ENCODE data around the gene SNIP1. TPM values are rescaled to one million over a fixed set of nuclear protein-coding genes. Genes with fewer than 3 reads are reported as not detected.
"Not testable (repeated sequence)": the region's sequence is repeated elsewhere in the genome, so short reads cannot be mapped to it uniquely, and the experiment has no call there.

SNIP1 gene
- total and polyA plus RNA-seq, 3 experiments from 2014 or later, result 6.3 to 25.8 (median 23.4) TPM

- H3K4me3 Mint-ChIP-seq, result peak overlapping the region; percentile 90 to 100 (median 96)
- H3K9me3 Mint-ChIP-seq, result no peaks in the 10 kb centered on the region
- Histone ChIP-seq H3K27me3 (ENCODE audit: insufficient read depth, low read length, poor library complexity, severe bottlenecking) (no peaks in the 10 kb centered on the region), H3K27ac (ENCODE audit: low read depth, low read length) (peak overlapping the region; percentile 84), H3K4me3 (ENCODE audit: low read length) (peak overlapping the region; percentile 81), H3K4me1 (ENCODE audit: insufficient read depth, low read length) (peaks cover 27% of the 10 kb centered on the region), H3K36me3 (ENCODE audit: insufficient read depth, low read length) (no peaks in the 10 kb centered on the region), H3K9me3 (ENCODE audit: low read length) (no peaks in the 10 kb centered on the region)
- H3K27me3 Mint-ChIP-seq, result no peaks in the 10 kb centered on the region
- H3K4me1 Mint-ChIP-seq, result peaks cover 50 to 60% (median 57%) of the 10 kb centered on the region in 3 donors
- peaks cover 0 to 32% (median 5%) of the 10 kb centered on the region in 3 donors for H3K36me3 Mint-ChIP-seq
- ChIA-PET CTCF (interaction anchor here (0.6 to 3.4 kb wide), 22 partner anchors 9 to 175 kb away, joined by 3 to 22 read pairs (median 5); partner anchors contain the start of gene SNIP1), POLR2A (interaction anchor here (0.6 to 3.3 kb wide), 8 partner anchors 28 to 175 kb away, joined by 3 to 29 read pairs (median 6); partner anchors contain the start of genes SNIP1 and ZC3H12A)
- no peak for DNase-seq
- H3K27ac Mint-ChIP-seq, result peak overlapping the region; percentile 94 to 100 (median 99)
Measured at GRCh38 chr1:37515185-37516034, 38.7 kb downstream of the SNIP1 start.

GRCh38 chr1:37514350-37515184, 39.5 kb downstream of the SNIP1 start, which contains the start of gene MEAF6:
Gene MEAF6 (minus strand): TSS chr1:37514766. CDS start chr1:37514746, 20 bp downstream.
- Histone ChIP-seq H3K4me3 (ENCODE audit: low read length) (peak within 1 kb of the TSS; percentile 81), H3K9me3 (ENCODE audit: low read length) (no peaks in the 10 kb centered on the region), H3K27ac (ENCODE audit: low read depth, low read length) (peak within 1 kb of the TSS; percentile 84), H3K4me1 (ENCODE audit: insufficient read depth, low read length) (peaks cover 27% of the 10 kb centered on the region), H3K27me3 (ENCODE audit: insufficient read depth, low read length, poor library complexity, severe bottlenecking) (no peaks in the 10 kb centered on the region), H3K36me3 (ENCODE audit: insufficient read depth, low read length) (no peaks in the 10 kb centered on the region)
- H3K27ac Mint-ChIP-seq, result peak within 1 kb of the TSS; percentile 97 to 100 (median 99)
- ChIA-PET POLR2A (interaction anchor here (0.6 to 3.3 kb wide), 7 partner anchors 27 to 176 kb away, joined by 3 to 29 read pairs (median 7); partner anchors contain the start of genes SNIP1 and ZC3H12A), CTCF (interaction anchor here (0.6 to 3.4 kb wide), 26 partner anchors 9 to 346 kb away, joined by 3 to 22 read pairs (median 4); partner anchors contain the start of gene SNIP1)
- peaks cover 0 to 33% (median 5%) of the 10 kb centered on the region in 3 donors for H3K36me3 Mint-ChIP-seq
- H3K9me3 Mint-ChIP-seq, result no peaks in the 10 kb centered on the region
- H3K4me3 Mint-ChIP-seq, result peak within 1 kb of the TSS; percentile 96 to 100 (median 99)
- peak; percentile 81 to 88 (median 84) for DNase-seq
- peaks cover 45 to 55% (median 49%) of the 10 kb centered on the region in 3 donors for H3K4me1 Mint-ChIP-seq
- no peaks in the 10 kb centered on the region for H3K27me3 Mint-ChIP-seq

- Mint-ChIP-seq H3K27me3 (no peaks in the 10 kb centered on the region), H3K4me1 (peaks cover 44 to 54% (median 49%) of the 10 kb centered on the region in 3 donors), H3K36me3 (peaks cover 0 to 35% (median 10%) of the 10 kb centered on the region in 3 donors), H3K9me3 (no peaks in the 10 kb centered on the region), H3K4me3 (peak overlapping the region; percentile 95 to 100 (median 99)), H3K27ac (peak overlapping the region; percentile 71 to 98 (median 97))
- POLR2A ChIA-PET, result interaction anchor here (0.6 to 3.3 kb wide), 6 partner anchors 27 to 176 kb away, joined by 3 to 29 read pairs (median 8); partner anchors contain the start of genes SNIP1 and ZC3H12A
- H3K4me1 ChIP-seq (ENCODE audit: insufficient read depth, low read length), result peaks cover 27% of the 10 kb centered on the region
- H3K4me3 ChIP-seq (ENCODE audit: low read length), result peak overlapping the region; percentile 81
- H3K27me3 ChIP-seq (ENCODE audit: insufficient read depth, low read length, poor library complexity, severe bottlenecking), result no peaks in the 10 kb centered on the region
- H3K9me3 ChIP-seq (ENCODE audit: low read length), result no peaks in the 10 kb centered on the region
- H3K36me3 ChIP-seq (ENCODE audit: insufficient read depth, low read length), result peaks cover 5% of the 10 kb centered on the region
- DNase-seq, result peak; percentile 16 to 69 (median 34)
- H3K27ac ChIP-seq (ENCODE audit: low read depth, low read length), result peak overlapping the region; percentile 84
- CTCF ChIA-PET, result interaction anchor here (0.8 to 3.4 kb wide), 15 partner anchors 8 to 346 kb away, joined by 3 to 22 read pairs (median 5); no protein-coding TSS in a partner anchor
Measured at GRCh38 chr1:37513795-37514349, 40.2 kb downstream of the SNIP1 start.

GRCh38 chr1:37509181-37509580, 44.9 kb downstream of the SNIP1 start:
- Mint-ChIP-seq H3K9me3 (no peaks in the 10 kb centered on the region), H3K4me1 (peaks cover 34 to 55% (median 51%) of the 10 kb centered on the region in 3 donors), H3K36me3 (peaks cover 10 to 71% (median 25%) of the 10 kb centered on the region in 3 donors), H3K4me3 (peak overlapping the region in 2 of 7 donors; percentile 10 to 23), H3K27me3 (no peaks in the 10 kb centered on the region), H3K27ac (peak overlapping the region in 3 of 8 donors; percentile 1 to 28 (median 7))
- CTCF ChIA-PET, result interaction anchor here (1.0 kb wide), 1 partner anchor 21 kb away, joined by 3 read pairs; no protein-coding TSS in a partner anchor
- H3K36me3 ChIP-seq (ENCODE audit: insufficient read depth, low read length), result peaks cover 25% of the 10 kb centered on the region
- H3K27me3 ChIP-seq (ENCODE audit: insufficient read depth, low read length, poor library complexity, severe bottlenecking), result no peaks in the 10 kb centered on the region
- no peaks in the 10 kb centered on the region for H3K9me3 ChIP-seq (ENCODE audit: low read length)
- no peak for DNase-seq
- H3K4me3 ChIP-seq (ENCODE audit: low read length), result no peak overlapping the region
- H3K4me1 ChIP-seq (ENCODE audit: insufficient read depth, low read length), result peaks cover 20% of the 10 kb centered on the region
- no peak overlapping the region for H3K27ac ChIP-seq (ENCODE audit: low read depth, low read length)
- POLR2A ChIA-PET, result no interaction called here

GRCh38 chr1:37506740-37507139, 47.4 kb downstream of the SNIP1 start:
- H3K27me3 ChIP-seq (ENCODE audit: insufficient read depth, low read length, poor library complexity, severe bottlenecking), result no peaks in the 10 kb centered on the region
- DNase-seq, result no peak
- Mint-ChIP-seq H3K4me1 (peaks cover 16 to 41% (median 30%) of the 10 kb centered on the region in 3 donors), H3K9me3 (no peaks in the 10 kb centered on the region), H3K4me3 (no peak overlapping the region), H3K27ac (peak overlapping the region in 2 of 8 donors; percentile 17 to 58), H3K27me3 (no peaks in the 10 kb centered on the region), H3K36me3 (peaks cover 10 to 73% (median 22%) of the 10 kb centered on the region in 3 donors)
- POLR2A ChIA-PET, result interaction anchor here (0.6 kb wide), 2 partner anchors 20 to 32 kb away, joined by 3 to 4 read pairs; no protein-coding TSS in a partner anchor
- H3K4me1 ChIP-seq (ENCODE audit: insufficient read depth, low read length), result peaks cover 7% of the 10 kb centered on the region
- H3K27ac ChIP-seq (ENCODE audit: low read depth, low read length), result no peak overlapping the region
- peaks cover 31% of the 10 kb centered on the region for H3K36me3 ChIP-seq (ENCODE audit: insufficient read depth, low read length)
- no peaks in the 10 kb centered on the region for H3K9me3 ChIP-seq (ENCODE audit: low read length)
- no peak overlapping the region for H3K4me3 ChIP-seq (ENCODE audit: low read length)
- CTCF ChIA-PET, result interaction anchor here (2.3 kb wide), 1 partner anchor 19 kb away, joined by 13 read pairs; no protein-coding TSS in a partner anchor

- not testable (repeated sequence) for H3K9me3 ChIP-seq (ENCODE audit: low read length); H3K27ac ChIP-seq (ENCODE audit: low read depth, low read length); H3K4me1 ChIP-seq (ENCODE audit: insufficient read depth, low read length); H3K9me3 Mint-ChIP-seq; DNase-seq; H3K27me3 ChIP-seq (ENCODE audit: insufficient read depth, low read length, poor library complexity, severe bottlenecking); H3K4me3 Mint-ChIP-seq; H3K4me3 ChIP-seq (ENCODE audit: low read length); H3K27me3 Mint-ChIP-seq
- peaks cover 4 to 26% (median 24%) of the 10 kb centered on the region in 3 donors for H3K4me1 Mint-ChIP-seq
- peaks cover 30% of the 10 kb centered on the region for H3K36me3 ChIP-seq (ENCODE audit: insufficient read depth, low read length)
- H3K36me3 Mint-ChIP-seq, result peaks cover 10 to 84% (median 23%) of the 10 kb centered on the region in 3 donors
- peak overlapping the region in 2 of 8 donors; percentile 32 to 43 for H3K27ac Mint-ChIP-seq
- ChIA-PET CTCF (interaction anchor here (1.0 to 2.2 kb wide), 4 partner anchors 12 to 179 kb away, joined by 4 to 8 read pairs (median 6); partner anchors contain the start of gene MEAF6), POLR2A (interaction anchor here (0.6 kb wide), 1 partner anchor 33 kb away, joined by 3 read pairs; no protein-coding TSS in a partner anchor)
Measured at GRCh38 chr1:37502791-37503190, 51.3 kb downstream of the SNIP1 start.

GRCh38 chr1:37502104-37502503, 52.0 kb downstream of the SNIP1 start:
- Histone ChIP-seq H3K36me3 (ENCODE audit: insufficient read depth, low read length) (peaks cover 30% of the 10 kb centered on the region), H3K4me3 (ENCODE audit: low read length) (no peak overlapping the region), H3K4me1 (ENCODE audit: insufficient read depth, low read length) (no peaks in the 10 kb centered on the region), H3K27ac (ENCODE audit: low read depth, low read length) (no peak overlapping the region), H3K9me3 (ENCODE audit: low read length) (no peaks in the 10 kb centered on the region), H3K27me3 (ENCODE audit: insufficient read depth, low read length, poor library complexity, severe bottlenecking) (no peaks in the 10 kb centered on the region)
- Mint-ChIP-seq H3K4me1 (peaks cover 6 to 20% (median 19%) of the 10 kb centered on the region in 3 donors), H3K4me3 (no peak overlapping the region), H3K9me3 (no peaks in the 10 kb centered on the region), H3K36me3 (peaks cover 4 to 81% (median 20%) of the 10 kb centered on the region in 3 donors), H3K27me3 (no peaks in the 10 kb centered on the region), H3K27ac (peak overlapping the region in 3 of 8 donors; percentile 14 to 32 (median 17))
- no peak for DNase-seq
- ChIA-PET CTCF (interaction anchor here (1.0 to 2.2 kb wide), 3 partner anchors 12 to 180 kb away, joined by 4 to 8 read pairs (median 5); partner anchors contain the start of gene MEAF6), POLR2A (no interaction called here)
